Activated naive CD4-positive, alpha-beta T cell treated with anti-CD3 and anti-CD28 coated beads for 36 hours (primary cell): ENCODE measurements around the gene POTEG. TPM values are rescaled to one million over a fixed set of nuclear protein-coding genes. Genes with fewer than 3 reads are reported as not detected.
"Not testable (repeated sequence)": the region's sequence is repeated elsewhere in the genome, so short reads cannot be mapped to it uniquely, and the experiment has no call there.

Experiments used
- CTCF ChIA-PET: fragments of 350-600 bp; sonication (Branson Sonifier 250); formaldehyde crosslinking; loops from one replicate; lab custom pipeline; 2021; ENCODE audit warnings: antibody characterized with exemption; lab: Charles Lee
- DNase-seq: peaks from one replicate; pipeline ENCODE4 v3.0.0-alpha.2; 2020
- H3K27ac Mint-ChIP-seq: one replicate; pipeline ENCODE4 v1.8.0; 2021; ENCODE audit warnings: mild to moderate bottlenecking, mixed read lengths
- H3K27me3 Mint-ChIP-seq: one replicate; pipeline ENCODE4 v1.8.0; 2021; ENCODE audit warnings: low read depth, mixed read lengths
- H3K36me3 Mint-ChIP-seq: one replicate; pipeline ENCODE4 v1.8.0; 2021; ENCODE audit warnings: low read depth, mixed read lengths
- H3K4me1 Mint-ChIP-seq: one replicate; pipeline ENCODE4 v1.8.0; 2021; ENCODE audit warnings: low read depth, mixed read lengths
- H3K4me3 Mint-ChIP-seq: one replicate; pipeline ENCODE4 v1.8.0; 2021; ENCODE audit warnings: mild to moderate bottlenecking, moderate library complexity, mixed read lengths
- H3K9me3 Mint-ChIP-seq: one replicate; pipeline ENCODE4 v1.8.0; 2021; ENCODE audit warnings: mixed read lengths
- intact Hi-C: fragments of 100-400 bp; cut with micrococcal nuclease; formaldehyde crosslinking; loops from one replicate; pipeline ENCODE4 v1.15.1; 2023
- total RNA-seq, 2 experiments: library from RNA; stranded (reverse); gene quantifications; one replicate each; pipeline ENCODE4 v1.2.3, GENCODE V29; 2021

POTEG gene
- not detected for total RNA-seq

GRCh38 chr14:19434241-19434640, at the start of gene POTEG:
POTEG (minus strand) TSS chr14:19434341; CDS start chr14:19434289, 52 bp downstream.
- H3K27ac Mint-ChIP-seq, H3K36me3 Mint-ChIP-seq, H3K4me3 Mint-ChIP-seq, H3K27me3 Mint-ChIP-seq, intact Hi-C loops, DNase-seq, H3K4me1 Mint-ChIP-seq, CTCF ChIA-PET, H3K9me3 Mint-ChIP-seq: not testable (repeated sequence)

- H3K4me3 Mint-ChIP-seq, H3K4me1 Mint-ChIP-seq, DNase-seq, intact Hi-C loops, CTCF ChIA-PET, H3K36me3 Mint-ChIP-seq, H3K27ac Mint-ChIP-seq, H3K27me3 Mint-ChIP-seq, H3K9me3 Mint-ChIP-seq: not testable (repeated sequence)
Measured at GRCh38 chr14:19482093-19482492, 48.0 kb upstream of the POTEG start.

- H3K36me3 Mint-ChIP-seq, H3K9me3 Mint-ChIP-seq, H3K4me3 Mint-ChIP-seq, H3K27me3 Mint-ChIP-seq, H3K27ac Mint-ChIP-seq, CTCF ChIA-PET, DNase-seq, H3K4me1 Mint-ChIP-seq, intact Hi-C loops: not testable (repeated sequence)
Measured at GRCh38 chr14:19481421-19481820, 47.3 kb upstream of the POTEG start.

- H3K27me3 Mint-ChIP-seq, H3K36me3 Mint-ChIP-seq, H3K4me3 Mint-ChIP-seq, DNase-seq, intact Hi-C loops, H3K27ac Mint-ChIP-seq, H3K9me3 Mint-ChIP-seq, H3K4me1 Mint-ChIP-seq, CTCF ChIA-PET: not testable (repeated sequence)
Measured at GRCh38 chr14:19480491-19480890, 46.4 kb upstream of the POTEG start.

GRCh38 chr14:19445761-19446160, 11.6 kb upstream of the POTEG start:
- intact Hi-C loops, H3K36me3 Mint-ChIP-seq, CTCF ChIA-PET, H3K27me3 Mint-ChIP-seq, DNase-seq, H3K4me1 Mint-ChIP-seq, H3K9me3 Mint-ChIP-seq, H3K4me3 Mint-ChIP-seq, H3K27ac Mint-ChIP-seq: not testable (repeated sequence)

- H3K9me3 Mint-ChIP-seq, H3K36me3 Mint-ChIP-seq, intact Hi-C loops, H3K4me3 Mint-ChIP-seq, H3K27me3 Mint-ChIP-seq, DNase-seq, H3K4me1 Mint-ChIP-seq, H3K27ac Mint-ChIP-seq, CTCF ChIA-PET: not testable (repeated sequence)
Measured at GRCh38 chr14:19439826-19440225, 5.7 kb upstream of the POTEG start.

GRCh38 chr14:19439219-19439618, 5.1 kb upstream of the POTEG start:
- DNase-seq, H3K4me1 Mint-ChIP-seq, CTCF ChIA-PET, H3K9me3 Mint-ChIP-seq, intact Hi-C loops, H3K27ac Mint-ChIP-seq, H3K27me3 Mint-ChIP-seq, H3K4me3 Mint-ChIP-seq, H3K36me3 Mint-ChIP-seq: not testable (repeated sequence)

GRCh38 chr14:19437126-19437443, 2.9 kb upstream of the POTEG start:
- H3K27ac Mint-ChIP-seq, DNase-seq, H3K27me3 Mint-ChIP-seq, H3K4me3 Mint-ChIP-seq, H3K36me3 Mint-ChIP-seq, intact Hi-C loops, CTCF ChIA-PET, H3K4me1 Mint-ChIP-seq, H3K9me3 Mint-ChIP-seq: not testable (repeated sequence)

GRCh38 chr14:19436311-19437125, 2.4 kb upstream of the POTEG start:
- H3K4me3 Mint-ChIP-seq, H3K27me3 Mint-ChIP-seq, H3K4me1 Mint-ChIP-seq, H3K27ac Mint-ChIP-seq, H3K36me3 Mint-ChIP-seq, CTCF ChIA-PET, H3K9me3 Mint-ChIP-seq, DNase-seq, intact Hi-C loops: not testable (repeated sequence)

- intact Hi-C loops, CTCF ChIA-PET, H3K4me3 Mint-ChIP-seq, DNase-seq, H3K27ac Mint-ChIP-seq, H3K36me3 Mint-ChIP-seq, H3K4me1 Mint-ChIP-seq, H3K9me3 Mint-ChIP-seq, H3K27me3 Mint-ChIP-seq: not testable (repeated sequence)
Measured at GRCh38 chr14:19435852-19436251, 1.7 kb upstream of the POTEG start.

- H3K9me3 Mint-ChIP-seq, H3K27me3 Mint-ChIP-seq, H3K27ac Mint-ChIP-seq, H3K36me3 Mint-ChIP-seq, DNase-seq, H3K4me1 Mint-ChIP-seq, intact Hi-C loops, H3K4me3 Mint-ChIP-seq, CTCF ChIA-PET: not testable (repeated sequence)
Measured at GRCh38 chr14:19434891-19435290, 750 bp upstream of the POTEG start.

GRCh38 chr14:19433765-19434164, 376 bp downstream of the POTEG start:
- H3K4me3 Mint-ChIP-seq, H3K36me3 Mint-ChIP-seq, H3K4me1 Mint-ChIP-seq, CTCF ChIA-PET, H3K9me3 Mint-ChIP-seq, DNase-seq, H3K27me3 Mint-ChIP-seq, H3K27ac Mint-ChIP-seq, intact Hi-C loops: not testable (repeated sequence)

- H3K9me3 Mint-ChIP-seq, H3K36me3 Mint-ChIP-seq, H3K4me3 Mint-ChIP-seq, intact Hi-C loops, H3K27ac Mint-ChIP-seq, DNase-seq, H3K27me3 Mint-ChIP-seq, H3K4me1 Mint-ChIP-seq, CTCF ChIA-PET: not testable (repeated sequence)
Measured at GRCh38 chr14:19408519-19408918, 25.6 kb downstream of the POTEG start.
